ENCODE results near the gene VAV2. TPM values are rescaled to one million over a fixed set of nuclear protein-coding genes. Genes with fewer than 3 reads are reported as not detected.
A peak's percentile ranks its signal among the peaks of the same experiment; 100 is the strongest.

Gene VAV2
- total RNA-seq, 1 donor = 13.4 TPM

DNA sequence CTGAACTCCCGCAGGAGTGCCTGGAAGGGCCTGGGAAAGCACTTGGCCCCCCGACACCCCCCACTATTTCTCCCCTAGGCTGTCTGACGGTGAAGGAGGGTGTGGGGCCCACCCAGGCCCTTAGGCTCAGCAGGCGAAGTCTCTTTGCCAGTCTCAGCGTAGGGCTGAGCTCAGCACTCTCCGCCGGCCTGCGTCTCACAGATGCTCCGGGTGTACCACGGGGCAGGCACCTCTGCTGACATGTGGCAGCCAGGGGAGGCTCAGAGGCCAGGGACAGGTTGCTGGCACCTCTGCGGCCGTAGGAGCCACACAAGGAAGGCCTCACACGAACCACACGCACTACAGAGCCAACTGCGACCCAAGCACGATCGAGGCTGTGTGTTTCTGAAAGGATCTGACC is 114.2 kb downstream of the VAV2 start:
- TF ChIP-seq, protein P1, sequence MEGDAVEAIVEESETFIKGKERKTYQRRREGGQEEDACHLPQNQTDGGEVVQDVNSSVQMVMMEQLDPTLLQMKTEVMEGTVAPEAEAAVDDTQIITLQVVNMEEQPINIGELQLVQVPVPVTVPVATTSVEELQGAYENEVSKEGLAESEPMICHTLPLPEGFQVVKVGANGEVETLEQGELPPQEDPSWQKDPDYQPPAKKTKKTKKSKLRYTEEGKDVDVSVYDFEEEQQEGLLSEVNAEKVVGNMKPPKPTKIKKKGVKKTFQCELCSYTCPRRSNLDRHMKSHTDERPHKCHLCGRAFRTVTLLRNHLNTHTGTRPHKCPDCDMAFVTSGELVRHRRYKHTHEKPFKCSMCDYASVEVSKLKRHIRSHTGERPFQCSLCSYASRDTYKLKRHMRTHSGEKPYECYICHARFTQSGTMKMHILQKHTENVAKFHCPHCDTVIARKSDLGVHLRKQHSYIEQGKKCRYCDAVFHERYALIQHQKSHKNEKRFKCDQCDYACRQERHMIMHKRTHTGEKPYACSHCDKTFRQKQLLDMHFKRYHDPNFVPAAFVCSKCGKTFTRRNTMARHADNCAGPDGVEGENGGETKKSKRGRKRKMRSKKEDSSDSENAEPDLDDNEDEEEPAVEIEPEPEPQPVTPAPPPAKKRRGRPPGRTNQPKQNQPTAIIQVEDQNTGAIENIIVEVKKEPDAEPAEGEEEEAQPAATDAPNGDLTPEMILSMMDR (IDR thresholded peaks at IDR 0.05; ENCODE audit: insufficient read depth, low read depth, low read length) = no peak
- H3K4me3 ChIP-seq (ENCODE audit: low read depth, low read length) = no peak overlapping the region

DNA sequence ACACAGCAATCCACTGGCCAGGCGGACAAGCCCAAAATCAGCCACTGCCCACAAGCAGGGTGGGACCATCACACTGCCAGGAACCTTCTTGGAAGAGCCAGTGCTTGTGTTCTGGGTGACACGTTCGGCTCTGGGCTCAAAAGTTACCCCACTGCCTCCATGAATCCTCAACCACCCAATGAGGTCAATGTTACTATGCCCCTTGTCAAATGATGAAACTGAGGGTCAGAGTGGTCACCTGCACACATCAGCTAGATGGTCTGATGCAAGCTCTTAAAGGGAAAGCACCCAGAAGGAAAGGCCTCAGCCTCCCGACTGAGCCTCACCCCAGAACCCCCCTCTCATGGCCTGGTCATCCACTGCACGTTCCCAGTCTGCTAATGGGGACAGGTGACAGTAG is 114.8 kb downstream of the VAV2 start:
- no peak overlapping the region for H3K4me3 ChIP-seq (ENCODE audit: low read depth, low read length)
- TF ChIP-seq, protein P1 (IDR thresholded peaks at IDR 0.05; ENCODE audit: insufficient read depth, low read depth, low read length) = no peak
- DNase-seq (ENCODE audit: low read depth) = no peak

More for the DNA sequence above, 114.2 kb downstream of the VAV2 start:
- DNase-seq (ENCODE audit: low read depth) = no peak

DNA sequence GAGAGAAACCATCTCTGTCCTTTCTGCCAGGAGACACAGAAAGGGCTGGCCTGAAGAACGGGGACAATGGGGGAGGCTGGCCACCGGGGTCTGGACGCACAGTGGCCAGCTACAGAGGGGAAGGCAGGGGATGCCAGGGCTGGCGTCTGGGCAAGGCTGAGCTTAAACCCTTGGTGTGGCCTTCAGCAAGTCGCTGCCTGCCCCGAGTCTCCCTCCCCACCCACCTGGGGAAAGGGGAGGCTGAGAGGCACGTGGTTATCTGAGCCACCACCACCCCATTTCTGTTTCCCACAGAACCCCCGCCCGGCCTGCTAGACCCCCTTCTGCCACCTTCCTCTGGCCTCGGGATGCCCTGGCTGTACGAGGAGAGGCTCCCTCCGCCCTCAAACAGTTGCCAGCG is 115.3 kb downstream of the VAV2 start:
- no peak for DNase-seq (ENCODE audit: low read depth)
- TF ChIP-seq, protein P1 (IDR thresholded peaks at IDR 0.05; ENCODE audit: insufficient read depth, low read depth, low read length) = no peak
- H3K4me3 ChIP-seq (ENCODE audit: low read depth, low read length) = no peak overlapping the region

DNA sequence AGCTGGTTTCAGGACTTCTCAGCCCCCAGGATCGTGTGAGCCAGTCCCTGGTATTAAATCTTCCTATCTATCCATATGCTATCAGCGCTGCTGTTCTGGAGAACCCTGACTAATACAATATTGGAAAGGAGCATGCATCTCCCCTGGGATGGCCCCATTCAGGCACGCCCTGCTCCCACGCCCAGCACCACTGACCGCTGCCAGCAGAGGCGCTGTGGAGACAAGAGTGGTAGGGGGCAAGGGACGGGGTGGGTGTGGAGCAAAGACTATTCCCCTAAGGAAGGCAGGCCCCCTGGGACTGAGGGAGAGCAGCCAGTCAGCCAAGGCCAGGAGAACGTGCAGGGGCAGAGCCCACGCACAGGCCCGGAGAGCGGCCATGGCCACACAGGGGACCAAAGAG is 116.0 kb downstream of the VAV2 start:
- no peak overlapping the region for H3K4me3 ChIP-seq (ENCODE audit: low read depth, low read length)
- DNase-seq (ENCODE audit: low read depth) = no peak
- TF ChIP-seq, protein P1 (IDR thresholded peaks at IDR 0.05; ENCODE audit: insufficient read depth, low read depth, low read length) = peak; percentile 43

DNA sequence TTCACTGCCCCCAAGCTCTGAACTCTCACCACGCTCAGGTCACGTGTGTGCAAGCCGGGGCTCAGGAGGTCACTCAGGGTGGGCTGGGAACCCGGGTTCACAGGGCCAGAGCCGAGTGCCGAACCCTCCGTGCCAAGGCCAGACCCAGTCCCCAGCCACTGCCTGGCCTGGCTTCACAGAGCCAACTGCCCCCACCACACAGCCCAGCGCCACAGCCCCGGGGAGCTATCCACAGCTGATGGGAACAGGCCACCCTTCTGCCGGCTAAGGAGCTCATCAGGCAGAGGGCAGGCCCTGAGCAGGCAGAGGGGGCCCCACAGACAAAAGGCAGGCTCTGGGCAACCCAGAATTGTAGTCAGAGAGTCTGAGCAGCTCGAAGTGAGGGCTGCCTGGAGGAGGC is 117.0 kb downstream of the VAV2 start:
- DNase-seq (ENCODE audit: low read depth) = no peak
- no peak overlapping the region for H3K4me3 ChIP-seq (ENCODE audit: low read depth, low read length)
- TF ChIP-seq, protein P1 (IDR thresholded peaks at IDR 0.05; ENCODE audit: insufficient read depth, low read depth, low read length) = no peak

DNA sequence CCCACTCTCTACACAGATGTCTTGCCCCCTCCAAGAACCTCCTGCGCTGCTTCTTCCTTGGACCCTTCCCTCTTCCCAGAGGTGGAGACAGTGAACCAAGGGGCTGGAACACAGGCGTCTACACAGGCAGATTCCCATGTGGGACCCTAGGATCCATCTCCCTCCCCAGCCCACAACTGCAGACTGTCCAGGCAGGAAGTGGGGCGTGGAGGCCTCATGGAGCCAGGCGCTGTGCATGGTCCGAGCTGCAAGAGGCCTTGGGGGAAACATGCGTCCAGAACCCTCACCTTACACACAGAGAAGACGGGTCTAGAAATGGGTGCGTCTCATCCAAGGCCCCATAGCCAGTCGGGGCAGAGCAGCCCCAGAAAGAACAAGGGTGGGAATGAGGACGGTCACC is 117.5 kb downstream of the VAV2 start:
- no peak for DNase-seq (ENCODE audit: low read depth)
- TF ChIP-seq, protein P1 (IDR thresholded peaks at IDR 0.05; ENCODE audit: insufficient read depth, low read depth, low read length) = no peak
- no peak overlapping the region for H3K4me3 ChIP-seq (ENCODE audit: low read depth, low read length)

DNA sequence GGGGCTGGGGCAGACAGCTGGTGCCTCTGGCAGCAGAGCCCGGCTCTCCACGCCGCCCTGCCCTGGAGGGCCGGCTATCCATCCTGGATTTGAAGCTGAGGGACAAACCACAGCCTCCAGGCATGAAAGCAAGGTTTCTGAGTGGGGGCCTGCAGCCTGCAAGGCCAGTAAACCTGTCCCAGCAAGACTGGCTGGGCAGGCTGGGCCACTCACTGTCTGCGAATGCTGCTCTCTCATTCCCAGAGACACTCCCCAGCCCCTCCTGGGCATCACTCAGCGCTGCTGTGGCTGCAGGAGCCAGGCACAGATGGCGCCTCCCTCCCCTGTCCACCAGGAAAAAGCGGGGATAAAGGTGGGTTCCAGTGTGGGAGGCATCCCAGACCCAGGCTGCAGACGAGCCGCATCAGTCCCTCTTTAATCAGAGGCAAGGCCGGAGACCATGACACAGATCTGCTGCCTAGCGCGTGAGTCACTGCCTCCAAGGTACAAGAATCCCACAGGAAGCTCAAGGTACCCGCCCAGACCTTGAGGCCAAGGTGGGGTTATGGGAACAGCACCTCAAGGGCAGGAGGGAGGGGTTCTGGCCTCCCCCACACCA is 118.0 kb downstream of the VAV2 start:
- no peak overlapping the region for H3K4me3 ChIP-seq (ENCODE audit: low read depth, low read length)
- DNase-seq (ENCODE audit: low read depth) = peak; percentile 67
- TF ChIP-seq, protein P1 (IDR thresholded peaks at IDR 0.05; ENCODE audit: insufficient read depth, low read depth, low read length) = no peak

Measured in fibroblast of villous mesenchyme (primary cell).